ENCODE data around the gene CCDC39.
A peak's percentile ranks its signal among the peaks of the same experiment; 100 is the strongest.
"Not testable (repeated sequence)": the region's sequence is repeated elsewhere in the genome, so short reads cannot be mapped to it uniquely, and the experiment has no call there.

Gene CCDC39

GRCh38 chr3:180624714-180625113 is 54.6 kb downstream of the CCDC39 start:
- no peak for DNase-seq (ENCODE audit: low spot score)

- DNase-seq (ENCODE audit: low spot score), result no peak
Measured at GRCh38 chr3:180619723-180620122, 59.6 kb downstream of the CCDC39 start.

GRCh38 chr3:180618563-180618962 is 60.7 kb downstream of the CCDC39 start:
- DNase-seq (ENCODE audit: low spot score), result not testable (repeated sequence)

- no peak for DNase-seq (ENCODE audit: low spot score)
Measured at GRCh38 chr3:180617049-180617448, 62.2 kb downstream of the CCDC39 start.

GRCh38 chr3:180615954-180616353 is 63.3 kb downstream of the CCDC39 start:
- peak; percentile 21 for DNase-seq (ENCODE audit: low spot score)

GRCh38 chr3:180612364-180612763 is 66.9 kb downstream of the CCDC39 start:
- no peak for DNase-seq (ENCODE audit: low spot score)

GRCh38 chr3:180611006-180611405 is 68.3 kb downstream of the CCDC39 start:
- DNase-seq (ENCODE audit: low spot score), result no peak

- DNase-seq (ENCODE audit: low spot score), result peak; percentile 96
Measured at GRCh38 chr3:180601688-180602666, 77.3 kb downstream of the CCDC39 start, which contains the start of gene TTC14. TTC14 (plus strand) TSS chr3:180602163; CDS start chr3:180602262, 99 bp downstream.

- no peak for DNase-seq (ENCODE audit: low spot score)
Measured at GRCh38 chr3:180600473-180600872, 78.8 kb downstream of the CCDC39 start.

- DNase-seq (ENCODE audit: low spot score), result no peak
Measured at GRCh38 chr3:180595559-180595935, 83.7 kb downstream of the CCDC39 start.

- DNase-seq (ENCODE audit: low spot score), result peak; percentile 49
Measured at GRCh38 chr3:180594631-180595558, 84.4 kb downstream of the CCDC39 start.

GRCh38 chr3:180593631-180594030 is 85.7 kb downstream of the CCDC39 start:
- DNase-seq (ENCODE audit: low spot score), result not testable (repeated sequence)

GRCh38 chr3:180590396-180590795 is 88.9 kb downstream of the CCDC39 start:
- DNase-seq (ENCODE audit: low spot score), result no peak

- DNase-seq (ENCODE audit: low spot score), result no peak
Measured at GRCh38 chr3:180580934-180581333, 98.4 kb downstream of the CCDC39 start.

- DNase-seq (ENCODE audit: low spot score), result no peak
Measured at GRCh38 chr3:180575571-180575970, 103.7 kb downstream of the CCDC39 start.

- no peak for DNase-seq (ENCODE audit: low spot score)
Measured at GRCh38 chr3:180571831-180572598, 107.3 kb downstream of the CCDC39 start.

- no peak for DNase-seq (ENCODE audit: low spot score)
Measured at GRCh38 chr3:180570238-180570637, 109.1 kb downstream of the CCDC39 start.

GRCh38 chr3:180564676-180565075 is 114.6 kb downstream of the CCDC39 start:
- DNase-seq (ENCODE audit: low spot score), result no peak
